ENCODE results near the gene CAMKK2.

The CAMKK2 gene

GRCh38 chr12:121189131-121189530 lies 107.4 kb downstream of the CAMKK2 start:
- H3K27ac ChIP-seq (ENCODE audit: low read depth, low read length) = no peak overlapping the region
- H3K9me3 ChIP-seq (ENCODE audit: control insufficient read depth in 1 of 2, low read length in 2 of 2) = no peaks in the 10 kb centered on the region
- no peak overlapping the region for H3K9ac ChIP-seq (ENCODE audit: low read depth in 1 of 2, low read length in 2 of 2)
- H3K27me3 ChIP-seq (ENCODE audit: control insufficient read depth in 1 of 2, insufficient read depth in 2 of 2, low read length in 2 of 2) = no peaks in the 10 kb centered on the region
- H3K36me3 ChIP-seq (ENCODE audit: control insufficient read depth in 1 of 2, insufficient read depth in 2 of 2, low read length in 2 of 2) = no peaks in the 10 kb centered on the region
- peaks cover 0 to 3% of the 10 kb centered on the region in 2 donors for H3K4me1 ChIP-seq (ENCODE audit: control insufficient read depth in 1 of 2, insufficient read depth in 2 of 2, low read length in 2 of 2)
- no peak overlapping the region for H3K4me3 ChIP-seq (ENCODE audit: low read depth in 1 of 2, low read length in 2 of 2)

GRCh38 chr12:121188227-121188626 lies 108.3 kb downstream of the CAMKK2 start:
- H3K36me3 ChIP-seq (ENCODE audit: control insufficient read depth in 1 of 2, insufficient read depth in 2 of 2, low read length in 2 of 2) = no peaks in the 10 kb centered on the region
- no peaks in the 10 kb centered on the region for H3K9me3 ChIP-seq (ENCODE audit: control insufficient read depth in 1 of 2, low read length in 2 of 2)
- no peak overlapping the region for H3K27ac ChIP-seq (ENCODE audit: low read depth, low read length)
- no peak overlapping the region for H3K9ac ChIP-seq (ENCODE audit: low read depth in 1 of 2, low read length in 2 of 2)
- H3K27me3 ChIP-seq (ENCODE audit: control insufficient read depth in 1 of 2, insufficient read depth in 2 of 2, low read length in 2 of 2) = no peaks in the 10 kb centered on the region
- peaks cover 0 to 3% of the 10 kb centered on the region in 2 donors for H3K4me1 ChIP-seq (ENCODE audit: control insufficient read depth in 1 of 2, insufficient read depth in 2 of 2, low read length in 2 of 2)
- no peak overlapping the region for H3K4me3 ChIP-seq (ENCODE audit: low read depth in 1 of 2, low read length in 2 of 2)

All from duodenal mucosa (tissue), 2 donors.